Vagina (tissue), 2 donors: ENCODE data around the gene CCDC83. TPM values are rescaled to one million over a fixed set of nuclear protein-coding genes. Genes with fewer than 3 reads are reported as not detected.

Experiments
- DNase-seq, 2 donors: peaks; one replicate each; pipeline ENCODE4 v3.0.0-alpha.2; 2017; ENCODE audit errors: extremely low spot score in 2 of 2
- H3K27ac ChIP-seq: fragments of 200-600 bp; sonication (generic); one replicate; pipeline ENCODE4 v1.5.1; 2019
- H3K27me3 ChIP-seq: fragments of 200-600 bp; sonication (generic); one replicate; pipeline ENCODE4 v1.5.1; 2019
- H3K36me3 ChIP-seq, 2 donors: fragments of 200-600 bp; sonication (generic); one replicate each; pipeline ENCODE4 v1.5.1; 2017 to 2019
- H3K4me1 ChIP-seq: fragments of 200-600 bp; sonication (generic); one replicate; pipeline ENCODE4 v1.5.1; 2019
- H3K4me3 ChIP-seq, 2 donors: fragments of 200-600 bp; sonication (generic); 1 replicate in 1 of 2; 2 replicates in 1 of 2; pipeline ENCODE4 v1.5.1; 2016 to 2019
- H3K9me3 ChIP-seq: fragments of 200-600 bp; sonication (generic); one replicate; pipeline ENCODE4 v1.5.1; 2019
- POLR2A ChIP-seq, 2 donors: fragments of 450-650 bp; IDR thresholded peaks; one replicate each; pipeline ENCODE4 v1.6.1; 2017; ENCODE audit warnings: antibody characterized with exemption in 2 of 2, mild to moderate bottlenecking in 2 of 2, moderate library complexity in 2 of 2
- POLR2AphosphoS5 ChIP-seq, 2 donors: sonication (generic); formaldehyde crosslinking; IDR thresholded peaks; one replicate each; pipeline ENCODE4 v1.9.0; 2017; ENCODE audit warnings: antibody characterized with exemption in 2 of 2, mild to moderate bottlenecking in 2 of 2, low read depth in 1 of 2; ENCODE audit not compliant: insufficient read depth in 1 of 2
- intact Hi-C: fragments of 100-400 bp; cut with DNase I; formaldehyde crosslinking; loops from one replicate; pipeline ENCODE4 v1.15.1; 2023
- total RNA-seq: library from RNA; depleted of rRNA; stranded (reverse); fragments of >200 nt; gene quantifications from one replicate; pipeline ENCODE4 v1.2.3, GENCODE V29; 2016
- TF ChIP-seq, protein P1 (sequence below), 3 experiments: fragments of 450-650 bp in 2 of 3; fragments of 200-600 bp in 1 of 3; sonication (generic) in 1 of 3; IDR thresholded peaks; one replicate each; pipeline ENCODE4 v1.5.1; 2017 to 2019; ENCODE audit warnings: antibody characterized with exemption in 3 of 3, mild to moderate bottlenecking in 2 of 3, moderate library complexity in 2 of 3

CCDC83 gene
- total RNA-seq, 1 donor from 2014 or later: not detected

DNA sequence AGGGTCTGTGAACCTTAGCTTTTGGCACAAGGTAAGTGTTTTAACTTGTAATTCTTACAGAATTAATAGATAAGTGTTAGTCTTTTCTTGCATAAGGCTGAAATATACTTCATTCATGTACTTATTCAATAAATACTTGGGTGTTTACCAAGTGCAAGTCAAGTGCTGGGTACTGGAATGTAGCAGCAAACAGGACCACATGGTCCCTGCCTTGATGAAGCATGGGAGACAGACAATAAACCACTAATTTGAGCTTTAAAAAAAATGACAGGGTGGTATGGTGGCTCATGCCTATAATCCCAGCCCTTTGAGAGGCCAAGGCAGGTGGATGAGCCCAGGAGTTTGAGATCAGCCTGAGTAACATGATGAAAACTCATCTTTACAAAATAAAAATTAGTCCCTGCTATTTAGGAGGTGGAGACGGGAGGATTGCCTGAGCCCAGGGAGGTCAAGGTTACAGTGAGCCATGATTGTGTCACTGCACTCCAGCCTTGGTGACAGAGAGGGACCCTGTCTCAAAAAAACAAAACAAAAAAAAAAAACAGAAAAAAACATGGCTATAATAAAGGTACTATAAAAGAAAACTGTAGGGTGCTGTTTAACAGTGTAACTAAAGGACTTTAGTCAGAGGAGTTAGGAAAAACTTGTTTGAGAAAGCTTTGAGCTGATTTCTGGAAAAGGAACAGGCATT lies 11.1 kb downstream of the CCDC83 start:
- H3K4me3 ChIP-seq: no peak overlapping the region
- no peaks in the 10 kb centered on the region for H3K9me3 ChIP-seq
- intact Hi-C loops: no loop called here
- no peaks in the 10 kb centered on the region for H3K36me3 ChIP-seq
- no peaks in the 10 kb centered on the region for H3K27me3 ChIP-seq
- TF ChIP-seq POLR2AphosphoS5 (IDR thresholded peaks at IDR 0.05; ENCODE audit: insufficient read depth in 1 of 2, low read depth in 1 of 2): no peak
- TF ChIP-seq POLR2A (IDR thresholded peaks at IDR 0.05): no peak
- TF ChIP-seq, protein P1, sequence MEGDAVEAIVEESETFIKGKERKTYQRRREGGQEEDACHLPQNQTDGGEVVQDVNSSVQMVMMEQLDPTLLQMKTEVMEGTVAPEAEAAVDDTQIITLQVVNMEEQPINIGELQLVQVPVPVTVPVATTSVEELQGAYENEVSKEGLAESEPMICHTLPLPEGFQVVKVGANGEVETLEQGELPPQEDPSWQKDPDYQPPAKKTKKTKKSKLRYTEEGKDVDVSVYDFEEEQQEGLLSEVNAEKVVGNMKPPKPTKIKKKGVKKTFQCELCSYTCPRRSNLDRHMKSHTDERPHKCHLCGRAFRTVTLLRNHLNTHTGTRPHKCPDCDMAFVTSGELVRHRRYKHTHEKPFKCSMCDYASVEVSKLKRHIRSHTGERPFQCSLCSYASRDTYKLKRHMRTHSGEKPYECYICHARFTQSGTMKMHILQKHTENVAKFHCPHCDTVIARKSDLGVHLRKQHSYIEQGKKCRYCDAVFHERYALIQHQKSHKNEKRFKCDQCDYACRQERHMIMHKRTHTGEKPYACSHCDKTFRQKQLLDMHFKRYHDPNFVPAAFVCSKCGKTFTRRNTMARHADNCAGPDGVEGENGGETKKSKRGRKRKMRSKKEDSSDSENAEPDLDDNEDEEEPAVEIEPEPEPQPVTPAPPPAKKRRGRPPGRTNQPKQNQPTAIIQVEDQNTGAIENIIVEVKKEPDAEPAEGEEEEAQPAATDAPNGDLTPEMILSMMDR (IDR thresholded peaks at IDR 0.05): no peak
- no peaks in the 10 kb centered on the region for H3K4me1 ChIP-seq
- no peak overlapping the region for H3K27ac ChIP-seq
- no peak for DNase-seq

DNA sequence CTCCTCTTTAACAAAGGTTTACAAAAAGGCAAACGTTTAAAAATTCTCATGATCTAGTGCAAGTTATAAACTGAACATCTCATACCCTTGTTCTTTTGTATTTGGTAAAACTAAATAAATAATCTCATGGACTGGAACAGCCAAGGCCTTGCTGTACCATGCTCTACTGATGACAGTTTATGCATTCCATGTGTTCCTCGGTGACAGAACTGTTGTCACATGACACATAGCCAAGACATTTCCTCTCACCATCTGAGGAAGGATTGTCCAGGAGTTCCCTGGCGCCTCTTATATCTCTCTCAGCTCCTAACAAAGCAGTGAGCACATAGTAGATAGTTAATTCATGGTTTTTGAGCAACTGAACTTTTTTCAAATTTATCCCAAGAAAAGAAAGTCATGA lies 12.6 kb downstream of the CCDC83 start:
- Histone ChIP-seq H3K36me3 (no peaks in the 10 kb centered on the region), H3K27me3 (no peaks in the 10 kb centered on the region), H3K27ac (no peak overlapping the region), H3K4me1 (no peaks in the 10 kb centered on the region), H3K9me3 (no peaks in the 10 kb centered on the region), H3K4me3 (no peak overlapping the region)
- no peak for DNase-seq
- no peak for TF ChIP-seq POLR2A (IDR thresholded peaks at IDR 0.05)
- TF ChIP-seq, protein P1 (IDR thresholded peaks at IDR 0.05): no peak
- no peak for TF ChIP-seq POLR2AphosphoS5 (IDR thresholded peaks at IDR 0.05; ENCODE audit: insufficient read depth in 1 of 2, low read depth in 1 of 2)
- intact Hi-C loops: no loop called here

DNA sequence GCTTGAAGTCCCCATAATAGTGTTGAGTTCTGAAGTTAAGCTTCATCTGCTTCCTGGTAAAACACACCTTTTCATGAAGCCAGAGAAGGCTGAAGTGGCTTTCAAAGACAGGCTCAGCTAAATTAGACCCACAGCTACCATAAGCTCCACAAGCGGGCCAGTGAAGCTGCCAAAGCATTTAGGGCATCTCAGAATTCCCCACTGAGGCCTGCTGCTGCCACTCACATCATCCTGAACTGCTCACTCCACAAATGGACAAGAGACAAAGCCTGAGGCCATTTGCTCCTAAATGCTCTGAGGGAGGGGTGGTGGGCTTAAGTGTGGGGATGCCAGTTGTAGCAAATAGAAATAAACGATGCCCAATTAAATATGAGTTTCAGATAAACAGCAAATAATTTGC lies 14.6 kb downstream of the CCDC83 start:
- Histone ChIP-seq H3K9me3 (no peaks in the 10 kb centered on the region), H3K4me1 (no peaks in the 10 kb centered on the region), H3K27ac (no peak overlapping the region), H3K4me3 (no peak overlapping the region), H3K27me3 (no peaks in the 10 kb centered on the region), H3K36me3 (no peaks in the 10 kb centered on the region)
- no peak for DNase-seq
- intact Hi-C loops: no loop called here
- TF ChIP-seq POLR2AphosphoS5 (IDR thresholded peaks at IDR 0.05; ENCODE audit: insufficient read depth in 1 of 2, low read depth in 1 of 2): no peak
- TF ChIP-seq, protein P1 (IDR thresholded peaks at IDR 0.05): no peak
- no peak for TF ChIP-seq POLR2A (IDR thresholded peaks at IDR 0.05)

DNA sequence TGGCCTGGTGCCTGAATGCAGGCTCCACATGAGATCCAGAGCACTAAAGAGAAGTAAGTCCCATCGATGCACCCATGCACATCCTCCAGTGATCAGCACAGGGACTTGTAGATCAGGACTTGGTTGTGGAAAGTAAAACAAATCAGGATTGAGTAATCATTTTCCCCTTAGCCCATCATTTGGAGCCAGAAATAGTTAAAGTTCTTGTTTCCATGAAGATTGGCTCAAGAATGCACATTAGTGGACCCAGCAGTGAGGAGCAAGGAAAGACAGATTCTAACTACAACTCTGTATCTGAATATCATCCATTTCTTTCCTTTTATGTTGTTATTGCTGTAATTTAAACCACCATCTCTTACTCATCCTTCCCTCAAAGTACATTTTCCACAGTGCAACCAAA lies 19.1 kb downstream of the CCDC83 start:
- H3K9me3 ChIP-seq: no peaks in the 10 kb centered on the region
- intact Hi-C loops: no loop called here

DNA sequence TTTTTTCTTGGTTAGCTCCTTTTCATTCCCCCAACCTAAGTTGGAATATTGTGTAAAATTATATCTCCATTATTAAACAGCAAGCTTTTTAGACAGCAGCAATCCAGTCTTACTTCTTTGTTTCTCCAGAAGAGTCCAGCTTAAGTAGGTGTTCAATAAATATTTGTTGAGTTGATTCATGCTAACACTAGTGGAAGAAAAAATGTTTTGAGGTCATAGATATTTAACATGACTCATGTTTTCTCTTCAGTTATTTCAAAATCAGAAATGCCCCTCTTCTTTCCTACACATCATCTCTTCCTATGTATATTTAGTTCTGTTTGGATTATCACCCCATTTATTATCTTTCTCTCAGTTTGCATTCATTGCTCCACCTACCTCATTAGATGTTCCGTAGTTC lies 20.3 kb downstream of the CCDC83 start:
- TF ChIP-seq, protein P1 (IDR thresholded peaks at IDR 0.05): no peak
- TF ChIP-seq POLR2AphosphoS5 (IDR thresholded peaks at IDR 0.05; ENCODE audit: insufficient read depth in 1 of 2, low read depth in 1 of 2): no peak
- H3K9me3 ChIP-seq: no peaks in the 10 kb centered on the region
- DNase-seq: no peak
- no peak overlapping the region for H3K27ac ChIP-seq
- no peaks in the 10 kb centered on the region for H3K27me3 ChIP-seq
- H3K4me3 ChIP-seq: no peak overlapping the region
- H3K4me1 ChIP-seq: no peaks in the 10 kb centered on the region
- intact Hi-C loops: no loop called here
- no peaks in the 10 kb centered on the region for H3K36me3 ChIP-seq

More for the DNA sequence above, 19.1 kb downstream of the CCDC83 start:
- H3K4me3 ChIP-seq: no peak overlapping the region
- no peak for DNase-seq
- H3K27me3 ChIP-seq: no peaks in the 10 kb centered on the region
- H3K36me3 ChIP-seq: no peaks in the 10 kb centered on the region
- H3K27ac ChIP-seq: no peak overlapping the region
- H3K4me1 ChIP-seq: no peaks in the 10 kb centered on the region
- TF ChIP-seq POLR2AphosphoS5 (IDR thresholded peaks at IDR 0.05; ENCODE audit: insufficient read depth in 1 of 2, low read depth in 1 of 2): no peak
- TF ChIP-seq, protein P1 (IDR thresholded peaks at IDR 0.05): no peak
- no peak for TF ChIP-seq POLR2A (IDR thresholded peaks at IDR 0.05)
